ENCODE measurements around the gene PFDN6. TPM values are rescaled to one million over a fixed set of nuclear protein-coding genes. Genes with fewer than 3 reads are reported as not detected.
A peak's percentile ranks its signal among the peaks of the same experiment; 100 is the strongest.

The PFDN6 gene
- total RNA-seq, 4 donors from 2014 or later, result 12.4 to 48.7 (median 21.0) TPM

DNA sequence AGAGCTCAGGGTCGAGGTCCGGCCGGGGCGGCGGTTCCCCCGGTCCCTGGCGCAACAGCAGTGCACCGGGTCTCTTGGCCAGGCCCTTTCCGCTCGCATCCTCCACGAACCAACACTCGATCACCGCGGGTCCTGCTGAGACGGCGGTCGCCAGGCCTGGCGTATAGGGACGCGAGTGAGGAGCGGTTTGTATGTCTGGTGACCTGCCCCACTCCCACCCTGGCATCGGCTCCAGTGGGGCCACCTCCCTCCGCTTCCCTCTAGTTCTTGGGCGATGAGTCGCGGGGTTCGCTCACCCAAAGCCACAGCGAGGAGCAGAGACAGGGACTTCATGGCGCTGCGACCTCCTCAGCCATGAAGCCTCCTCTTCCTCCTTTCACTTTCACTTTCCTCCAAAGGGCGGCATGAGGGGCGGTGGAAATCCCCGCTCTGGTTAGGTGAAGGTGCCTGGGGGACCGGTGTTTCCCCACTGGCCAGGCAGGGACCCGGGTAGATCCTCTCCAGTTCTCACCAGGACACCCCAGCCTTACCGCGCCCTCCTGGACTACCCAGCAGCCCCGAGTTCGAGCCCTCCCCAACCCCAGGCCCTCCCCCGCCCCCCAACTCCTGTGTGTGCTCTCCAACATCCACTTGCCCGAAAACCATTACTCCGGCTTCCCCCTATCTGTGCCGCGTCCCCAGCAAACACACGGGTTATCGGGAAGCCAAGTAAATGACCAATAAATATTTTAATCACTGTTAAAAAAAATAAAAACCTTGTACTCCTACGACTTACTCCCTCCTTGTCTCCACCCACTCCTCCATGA is 24.5 kb downstream of the PFDN6 start, which contains the start of gene TAPBP:
Gene TAPBP, minus strand, starts transcription at position 370 of the 806 bp plus-strand sequence. Its CDS starts 37 bp downstream, at position 333.
- TF ChIP-seq POLR2A (IDR thresholded peaks at IDR 0.05) (peak; percentile 28 to 49), EP300 (IDR thresholded peaks at IDR 0.05) (peak in 1 of 2 donors; percentile 75)
- TF ChIP-seq, protein P1, sequence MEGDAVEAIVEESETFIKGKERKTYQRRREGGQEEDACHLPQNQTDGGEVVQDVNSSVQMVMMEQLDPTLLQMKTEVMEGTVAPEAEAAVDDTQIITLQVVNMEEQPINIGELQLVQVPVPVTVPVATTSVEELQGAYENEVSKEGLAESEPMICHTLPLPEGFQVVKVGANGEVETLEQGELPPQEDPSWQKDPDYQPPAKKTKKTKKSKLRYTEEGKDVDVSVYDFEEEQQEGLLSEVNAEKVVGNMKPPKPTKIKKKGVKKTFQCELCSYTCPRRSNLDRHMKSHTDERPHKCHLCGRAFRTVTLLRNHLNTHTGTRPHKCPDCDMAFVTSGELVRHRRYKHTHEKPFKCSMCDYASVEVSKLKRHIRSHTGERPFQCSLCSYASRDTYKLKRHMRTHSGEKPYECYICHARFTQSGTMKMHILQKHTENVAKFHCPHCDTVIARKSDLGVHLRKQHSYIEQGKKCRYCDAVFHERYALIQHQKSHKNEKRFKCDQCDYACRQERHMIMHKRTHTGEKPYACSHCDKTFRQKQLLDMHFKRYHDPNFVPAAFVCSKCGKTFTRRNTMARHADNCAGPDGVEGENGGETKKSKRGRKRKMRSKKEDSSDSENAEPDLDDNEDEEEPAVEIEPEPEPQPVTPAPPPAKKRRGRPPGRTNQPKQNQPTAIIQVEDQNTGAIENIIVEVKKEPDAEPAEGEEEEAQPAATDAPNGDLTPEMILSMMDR (IDR thresholded peaks at IDR 0.05), result no peak
- Histone ChIP-seq H3K27ac (peak within 1 kb of the TSS; percentile 85 to 98 (median 95)), H3K4me3 (peak within 1 kb of the TSS; percentile 68 to 88 (median 78)), H3K9me3 (no peaks in the 10 kb centered on the region), H3K27me3 (no peaks in the 10 kb centered on the region), H3K36me3 (peaks cover 0 to 29% (median 4%) of the 10 kb centered on the region in 3 donors), H3K4me1 (peaks cover 0 to 62% (median 33%) of the 10 kb centered on the region in 4 donors)
- WGBS, 2 donors, result 0 to 1% methylated on average over 36 to 46 of the region's 47 CpGs
- peak; percentile 36 to 40 for DNase-seq (ENCODE audit: low spot score in 2 of 2)

DNA sequence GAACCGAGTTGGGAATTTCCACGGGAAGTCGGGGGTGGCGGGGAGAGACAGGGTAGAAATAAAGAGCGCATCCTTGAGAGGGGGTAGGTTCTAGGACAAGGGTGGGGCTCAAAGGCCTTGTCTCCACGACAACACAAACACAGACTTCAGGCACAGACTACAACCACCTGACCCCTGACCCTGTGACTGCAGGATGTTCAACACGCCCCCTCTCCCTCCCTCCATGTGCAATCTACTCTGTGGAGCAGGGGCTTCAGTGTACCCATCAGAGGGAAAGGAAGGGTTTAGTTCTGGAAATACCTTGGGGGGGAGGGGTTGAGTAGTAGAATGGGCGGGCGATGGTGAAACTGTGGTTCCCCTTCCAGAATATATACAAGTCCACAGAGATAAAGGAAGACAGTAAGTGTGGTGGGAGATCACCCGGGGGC is 25.1 kb downstream of the PFDN6 start:
- H3K27ac ChIP-seq, result peak overlapping the region; percentile 85 to 98 (median 95)
- H3K36me3 ChIP-seq, result peaks cover 0 to 35% (median 10%) of the 10 kb centered on the region in 3 donors
- no peaks in the 10 kb centered on the region for H3K9me3 ChIP-seq
- peaks cover 0 to 68% (median 39%) of the 10 kb centered on the region in 4 donors for H3K4me1 ChIP-seq
- WGBS, 2 donors, result 1 to 2% methylated on average over 10 of the region's 10 CpGs
- no peak for TF ChIP-seq EP300 (IDR thresholded peaks at IDR 0.05)
- TF ChIP-seq, protein P1 (IDR thresholded peaks at IDR 0.05), result no peak
- TF ChIP-seq POLR2A (IDR thresholded peaks at IDR 0.05), result no peak
- DNase-seq (ENCODE audit: low spot score in 2 of 2), result peak in 1 of 2 donors; percentile 80
- H3K4me3 ChIP-seq, result peak overlapping the region; percentile 68 to 88 (median 78)
- H3K27me3 ChIP-seq, result no peaks in the 10 kb centered on the region

DNA sequence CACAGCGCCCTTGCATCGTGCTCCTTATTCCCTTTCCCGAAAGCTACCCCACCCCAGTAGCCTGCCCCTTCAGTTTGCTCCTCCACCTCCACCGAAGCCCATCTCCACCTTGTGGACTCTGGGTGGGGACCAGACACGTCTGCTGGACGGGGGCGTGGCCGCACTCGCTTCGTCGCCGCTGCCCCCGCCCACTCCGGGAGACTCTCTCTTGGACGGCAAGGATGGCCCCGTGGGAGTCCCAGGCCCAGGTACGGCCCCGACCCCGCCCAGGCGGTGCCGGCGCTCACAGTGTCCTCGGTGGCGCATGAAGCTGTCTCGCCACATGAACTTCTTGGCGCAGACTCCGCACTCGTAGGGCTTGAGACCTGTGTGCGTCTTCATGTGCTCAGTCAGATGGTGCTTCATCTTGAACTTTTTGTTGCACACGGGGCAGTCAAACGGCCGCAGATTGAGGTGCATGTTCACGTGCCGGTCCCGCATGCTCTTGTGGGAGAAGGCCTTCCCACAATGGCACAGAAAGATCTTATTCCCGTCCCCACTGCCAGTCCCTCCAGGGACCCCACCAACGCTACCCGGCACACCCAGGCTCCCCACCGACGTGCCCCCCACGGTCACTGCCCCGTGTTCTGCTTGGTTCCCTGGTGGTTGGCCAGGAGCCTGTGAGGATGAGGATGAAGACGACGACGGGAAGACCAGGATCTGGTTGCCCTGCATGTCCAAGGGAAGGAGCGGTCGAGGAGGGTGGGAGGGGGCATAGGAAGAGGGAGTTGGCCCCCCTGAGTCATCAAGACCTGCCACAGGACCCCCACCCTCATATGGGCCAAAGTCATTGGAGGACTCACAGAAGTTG is 25.8 kb downstream of the PFDN6 start:
- no peaks in the 10 kb centered on the region for H3K27me3 ChIP-seq
- H3K4me3 ChIP-seq, result peak overlapping the region; percentile 68 to 88 (median 78)
- H3K36me3 ChIP-seq, result peaks cover 0 to 37% (median 16%) of the 10 kb centered on the region in 3 donors
- no peaks in the 10 kb centered on the region for H3K9me3 ChIP-seq
- DNase-seq (ENCODE audit: low spot score in 2 of 2), result peak in 1 of 2 donors; percentile 44
- TF ChIP-seq, protein P1 (IDR thresholded peaks at IDR 0.05), result no peak
- TF ChIP-seq EP300 (IDR thresholded peaks at IDR 0.05), result no peak
- TF ChIP-seq POLR2A (IDR thresholded peaks at IDR 0.05), result no peak
- H3K27ac ChIP-seq, result peak overlapping the region; percentile 85 to 98 (median 95)
- WGBS, 2 donors, result 38 to 53% methylated on average over 36 to 47 of the region's 47 CpGs
- H3K4me1 ChIP-seq, result peaks cover 0 to 75% (median 41%) of the 10 kb centered on the region in 4 donors

DNA sequence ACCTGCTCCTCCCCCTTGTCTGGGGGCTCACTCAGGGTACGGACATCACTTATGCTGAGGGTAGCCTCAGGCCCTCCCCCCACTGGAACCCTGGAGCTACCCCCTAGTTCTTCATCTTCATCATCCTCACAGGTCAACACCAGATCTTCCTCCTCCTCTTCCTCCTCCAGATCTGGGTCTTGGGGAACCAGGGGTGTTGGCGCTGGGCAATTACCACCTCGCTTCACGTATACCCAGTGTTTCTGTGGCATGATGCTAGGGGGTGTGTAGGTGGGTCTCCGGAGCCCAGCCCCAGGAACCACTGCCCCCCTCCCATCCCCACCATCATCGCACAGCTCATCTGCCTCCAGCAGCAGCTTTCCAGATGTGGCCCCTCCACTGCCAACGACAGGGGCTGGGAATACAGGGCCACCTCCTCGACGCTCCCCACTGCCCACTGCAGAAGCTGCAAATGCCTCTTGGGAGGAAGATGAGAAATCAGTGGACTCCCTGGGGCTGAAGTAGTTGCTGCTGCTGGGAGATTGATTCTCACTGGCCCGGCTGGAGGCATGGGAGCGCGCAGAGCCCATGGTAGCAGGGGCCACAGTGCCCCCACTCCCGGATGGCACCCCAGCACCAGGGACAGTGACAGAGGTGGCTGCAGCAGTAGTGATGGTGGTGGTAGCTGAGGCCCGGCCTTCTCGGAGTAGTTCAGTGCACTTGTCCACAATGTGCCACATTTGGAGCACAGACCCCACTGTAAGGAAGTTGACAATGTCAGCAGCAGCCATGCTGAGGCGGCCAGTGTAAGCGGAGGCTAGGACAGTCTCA is 26.6 kb downstream of the PFDN6 start:
- TF ChIP-seq, protein P1 (IDR thresholded peaks at IDR 0.05), result no peak
- no peak for TF ChIP-seq EP300 (IDR thresholded peaks at IDR 0.05)
- TF ChIP-seq POLR2A (IDR thresholded peaks at IDR 0.05), result no peak
- H3K27me3 ChIP-seq, result no peaks in the 10 kb centered on the region
- H3K4me1 ChIP-seq, result peaks cover 0 to 77% (median 44%) of the 10 kb centered on the region in 4 donors
- peak overlapping the region in 3 of 4 donors; percentile 4 to 95 (median 85) for H3K27ac ChIP-seq
- WGBS, 2 donors, result 81 to 85% methylated on average over 11 to 12 of the region's 17 CpGs
- H3K36me3 ChIP-seq, result peaks cover 0 to 38% (median 17%) of the 10 kb centered on the region in 3 donors
- no peak overlapping the region for H3K4me3 ChIP-seq
- no peaks in the 10 kb centered on the region for H3K9me3 ChIP-seq
- no peak for DNase-seq (ENCODE audit: low spot score in 2 of 2)

All from tibial nerve (tissue), 4 donors.